Measurements from ENCODE around the gene ZNF618.

The ZNF618 gene

GRCh38 chr9:113903514-113904077, 27.5 kb downstream of the ZNF618 start:
- TF ChIP-seq CTCF (IDR thresholded peaks at IDR 0.05): no peak

- TF ChIP-seq CTCF (IDR thresholded peaks at IDR 0.05): no peak
Observed at GRCh38 chr9:113906411-113907110, 30.5 kb downstream of the ZNF618 start.

- TF ChIP-seq CTCF (IDR thresholded peaks at IDR 0.05): no peak
Observed at GRCh38 chr9:113907282-113907681, 31.2 kb downstream of the ZNF618 start.

- no peak for TF ChIP-seq CTCF (IDR thresholded peaks at IDR 0.05)
Observed at GRCh38 chr9:113909421-113909820, 33.3 kb downstream of the ZNF618 start.

GRCh38 chr9:113910036-113910639, 34.0 kb downstream of the ZNF618 start:
- no peak for TF ChIP-seq CTCF (IDR thresholded peaks at IDR 0.05)

- TF ChIP-seq CTCF (IDR thresholded peaks at IDR 0.05): no peak
Observed at GRCh38 chr9:113911850-113912557, 35.9 kb downstream of the ZNF618 start.

- no peak for TF ChIP-seq CTCF (IDR thresholded peaks at IDR 0.05)
Observed at GRCh38 chr9:113912816-113913215, 36.7 kb downstream of the ZNF618 start.

Measured in LNCAP (cell line).